SK-N-SH (cell line): ENCODE results near the gene CST6. TPM values are rescaled to one million over a fixed set of nuclear protein-coding genes. Genes with fewer than 3 reads are reported as not detected.

ENCODE experiments used
- CTCF ChIA-PET: fragments of 300-600, 350-600 bp; formaldehyde crosslinking; extraction: SDS; loops from one replicate; lab custom pipeline; 2021; lab: Yijun Ruan, JAX
- POLR2A ChIA-PET: fragments of 350-600 bp; sonication (Branson Sonifier 250); formaldehyde crosslinking; extraction: SDS; loops from one replicate; lab custom pipeline; 2020; ENCODE audit warnings: antibody characterized with exemption, inconsistent platforms; lab: Yijun Ruan, JAX
- DNase-seq: peaks from one replicate; pipeline ENCODE4 v3.0.0; 2012
- H2AFZ ChIP-seq: fragments of 200-600 bp; sonication (generic); 2 replicates; pipeline ENCODE4 v1.8.1; 2016; ENCODE audit warnings: antibody characterized with exemption, mild to moderate bottlenecking, low read depth
- H3F3A ChIP-seq: fragments of 200-600 bp; sonication (generic); replicated peaks from 2 replicates; pipeline ENCODE3; 2016; ENCODE audit warnings: antibody characterized with exemption, mild to moderate bottlenecking; ENCODE audit not compliant: insufficient read depth
- H3K27ac ChIP-seq, 2 experiments: fragments of 200-500 bp in 1 of 2; fragments of 200-600 bp in 1 of 2; sonication (Bioruptor generic) in 1 of 2; sonication (generic), shearing (Covaris generic) in 1 of 2; 2 replicates each; pipeline versions ENCODE4 v1.5.1 to v1.6.1; 2014 to 2016; ENCODE audit warnings: low read depth in 2 of 2, inconsistent platforms in 1 of 2, low read length in 1 of 2, mild to moderate bottlenecking in 1 of 2, mixed read lengths in 1 of 2
- H3K27me3 ChIP-seq: fragments of 200-600 bp; sonication (generic), shearing (Covaris generic); 2 replicates; pipeline ENCODE4 v1.6.1; 2016; ENCODE audit warnings: mixed run types; ENCODE audit not compliant: insufficient read depth
- H3K36me3 ChIP-seq, 2 experiments: fragments of 200-500 bp in 1 of 2; fragments of 200-600 bp in 1 of 2; sonication (Bioruptor generic) in 1 of 2; sonication (generic) in 1 of 2; replicated peaks in 1 of 2; 2 replicates each; pipeline versions ENCODE3 to v1.5.1; 2014 to 2016; ENCODE audit warnings: low read length in 1 of 2, mild to moderate bottlenecking in 1 of 2; ENCODE audit not compliant: insufficient read depth in 2 of 2, control insufficient read depth in 1 of 2
- H3K4me1 ChIP-seq, 2 experiments: fragments of 200-500 bp in 1 of 2; fragments of 200-600 bp in 1 of 2; sonication (Bioruptor generic) in 1 of 2; sonication (generic), shearing (Covaris generic) in 1 of 2; 2 replicates each; pipeline versions ENCODE4 v1.5.1 to v1.6.1; 2014 to 2016; ENCODE audit warnings: low read depth in 1 of 2, low read length in 1 of 2, mixed run types in 1 of 2; ENCODE audit not compliant: insufficient read depth in 2 of 2, control insufficient read depth in 1 of 2
- H3K4me2 ChIP-seq: fragments of 200-600 bp; sonication (generic), shearing (Covaris generic); 2 replicates; pipeline ENCODE4 v1.6.1; 2017; ENCODE audit warnings: mixed run types
- H3K4me3 ChIP-seq, 2 experiments: fragments of 200-500 bp in 1 of 2; fragments of 200-600 bp in 1 of 2; sonication (Bioruptor generic) in 1 of 2; sonication (generic), shearing (Covaris generic) in 1 of 2; 2 replicates each; pipeline versions ENCODE4 v1.5.1 to v1.8.1; 2014 to 2016; ENCODE audit warnings: low read depth in 2 of 2, inconsistent platforms in 1 of 2, low read length in 1 of 2, mild to moderate bottlenecking in 1 of 2, mixed read lengths in 1 of 2, moderate library complexity in 1 of 2
- H3K79me2 ChIP-seq: fragments of 200-600 bp; sonication (generic); 2 replicates; pipeline ENCODE4 v1.8.1; 2017; ENCODE audit warnings: mild to moderate bottlenecking; ENCODE audit not compliant: insufficient read depth
- H3K9ac ChIP-seq: fragments of 200-600 bp; sonication (generic); 2 replicates; pipeline ENCODE4 v1.6.1; 2017; ENCODE audit warnings: mixed run types
- H3K9me2 ChIP-seq: fragments of 200-600 bp; sonication (generic); 2 replicates; pipeline ENCODE4 v1.6.1; 2017; ENCODE audit warnings: mixed run types
- H3K9me3 ChIP-seq: fragments of 200-600 bp; sonication (generic); 2 replicates; pipeline ENCODE4 v1.6.1; 2017; ENCODE audit warnings: mixed run types, mild to moderate bottlenecking, moderate library complexity
- H4K20me1 ChIP-seq: fragments of 200-600 bp; sonication (generic); 2 replicates; pipeline ENCODE4 v1.6.1; 2017; ENCODE audit warnings: mild to moderate bottlenecking, mixed run types; ENCODE audit not compliant: insufficient read depth
- EZH2phosphoT487 ChIP-seq: fragments of 200-600 bp; sonication (generic); IDR thresholded peaks from 2 replicates; pipeline ENCODE4 v1.6.1; 2017; ENCODE audit warnings: low read depth, mixed run types, mild to moderate bottlenecking, antibody characterized with exemption, moderate library complexity, borderline replicate concordance
- FOSL2 ChIP-seq: IDR thresholded peaks from 2 replicates; pipeline ENCODE4 v1.4.0; 2012; ENCODE audit warnings: low read depth, mild to moderate bottlenecking, moderate library complexity, borderline replicate concordance
- FOXJ3 ChIP-seq: sonication (generic); formaldehyde crosslinking; IDR thresholded peaks from 2 replicates; pipeline ENCODE4 v1.5.1; 2020; ENCODE audit warnings: mild to moderate bottlenecking, missing genetic modification reagents
- GATA2 ChIP-seq: sonication (generic); formaldehyde crosslinking; IDR thresholded peaks from 2 replicates; pipeline ENCODE4 v1.5.0; 2020; ENCODE audit warnings: mild to moderate bottlenecking, missing genetic modification reagents
- IRF3 ChIP-seq: fragments of 150-350 bp; IDR thresholded peaks from 2 replicates; pipeline ENCODE4 v1.6.1; 2016; ENCODE audit warnings: mild to moderate bottlenecking, low read depth, low read length
- MEF2A ChIP-seq: IDR thresholded peaks from 2 replicates; pipeline ENCODE4 v1.4.0; 2012; ENCODE audit warnings: low read depth, borderline replicate concordance
- MXI1 ChIP-seq: IDR thresholded peaks from 2 replicates; pipeline ENCODE4 v1.6.1; 2012; ENCODE audit warnings: mild to moderate bottlenecking, low read depth, low read length, improper control_type of control experiment
- NFIC ChIP-seq: IDR thresholded peaks from 2 replicates; pipeline ENCODE4 v1.4.0; 2012; ENCODE audit warnings: borderline replicate concordance
- NRF1 ChIP-seq: IDR thresholded peaks from 2 replicates; pipeline ENCODE4 v1.6.1; 2012; ENCODE audit warnings: low read depth, mild to moderate bottlenecking, low read length
- POLR2AphosphoS5 ChIP-seq: IDR thresholded peaks from 2 replicates; pipeline ENCODE4 v1.6.1; 2012; ENCODE audit warnings: low read depth, low read length
- RXRA ChIP-seq: IDR thresholded peaks from 2 replicates; pipeline ENCODE4 v1.4.0; 2012; ENCODE audit warnings: low read depth, mild to moderate bottlenecking, borderline replicate concordance
- SIN3A ChIP-seq: IDR thresholded peaks from 2 replicates; pipeline ENCODE4 v1.6.1; 2012; ENCODE audit warnings: low read depth, mild to moderate bottlenecking, low read length, moderate library complexity, borderline replicate concordance
- SMC3 ChIP-seq: IDR thresholded peaks from 2 replicates; pipeline ENCODE4 v1.6.1; 2012; ENCODE audit warnings: low read depth, low read length, improper control_type of control experiment
- TCF12 ChIP-seq: IDR thresholded peaks from 2 replicates; pipeline ENCODE4 v1.4.0; 2012
- USF1 ChIP-seq: IDR thresholded peaks from 2 replicates; pipeline ENCODE4 v1.4.0; 2012; ENCODE audit warnings: low read depth, borderline replicate concordance
- WGBS: methylation state at CpG from one replicate; pipeline ENCODE4 v1.1.6; 2017; ENCODE audit warnings: low lambda C conversion rate; 5-methylcytosine and 5-hydroxymethylcytosine counted together
- polyA plus RNA-seq, 3 experiments: library from polyadenylated mRNA; depleted of rRNA; stranded (reverse); fragments of >200 nt; gene quantifications; 2 replicates each; pipeline ENCODE4 v1.2.3, GENCODE V29; 2012
- TF ChIP-seq, protein P1 (sequence below): fragments of 150-350 bp; IDR thresholded peaks from 2 replicates; pipeline ENCODE4 v1.6.1; 2017; ENCODE audit warnings: antibody characterized with exemption, low read length, low read depth, borderline replicate concordance
- TF ChIP-seq, protein P2 (sequence below): IDR thresholded peaks from 2 replicates; pipeline ENCODE4 v1.4.0; 2012; ENCODE audit warnings: low read depth
- TF ChIP-seq, protein P3 (sequence below): IDR thresholded peaks from 2 replicates; pipeline ENCODE4 v1.4.0; 2012; ENCODE audit warnings: low read depth, borderline replicate concordance

CST6 gene
- polyA plus RNA-seq, 1 of the 3 experiments (the other 2 are of a cell fraction) = 0.90 TPM

DNA sequence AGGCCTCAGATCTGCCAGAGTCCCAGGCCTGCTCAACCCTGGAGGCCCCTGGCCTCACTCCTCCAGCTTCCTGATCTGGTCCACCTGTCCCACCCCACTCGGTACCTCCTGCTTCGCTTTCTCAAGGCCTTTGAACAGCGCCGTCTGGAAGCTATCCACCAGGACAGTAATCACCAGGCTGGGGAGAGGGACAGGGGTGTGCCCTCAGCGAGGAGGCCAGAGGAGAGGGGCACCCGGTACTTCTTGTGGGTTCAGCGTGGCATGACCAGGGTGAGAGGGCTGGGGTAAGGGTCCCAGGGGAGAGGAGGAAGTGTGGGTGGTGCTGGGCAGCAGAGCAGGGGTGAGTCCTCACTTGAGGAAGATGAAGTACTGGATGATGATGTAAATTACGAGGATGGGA lies 8.4 kb downstream of the CST6 start:
- H3K4me1 ChIP-seq = peaks cover 12 to 37% of the 10 kb centered on the region in 2 experiments; a peak in 3 of 4 replicates
- peak overlapping the region; percentile 67; the same call in 1 of the 2 replicates for H3K4me2 ChIP-seq
- H3K9me3 ChIP-seq = no peaks in the 10 kb centered on the region
- no peak overlapping the region for H3K9ac ChIP-seq
- H3F3A ChIP-seq = peaks cover 18% of the 10 kb centered on the region
- 85% methylated on average over 8 of the region's 8 CpGs for WGBS
- CTCF ChIA-PET = interaction anchor here (0.5 to 1.2 kb wide), 4 partner anchors 32 to 427 kb away, joined by 3 to 5 read pairs (median 4); no protein-coding TSS in a partner anchor
- TF ChIP-seq NRF1 = no peak
- TF ChIP-seq, protein P1, sequence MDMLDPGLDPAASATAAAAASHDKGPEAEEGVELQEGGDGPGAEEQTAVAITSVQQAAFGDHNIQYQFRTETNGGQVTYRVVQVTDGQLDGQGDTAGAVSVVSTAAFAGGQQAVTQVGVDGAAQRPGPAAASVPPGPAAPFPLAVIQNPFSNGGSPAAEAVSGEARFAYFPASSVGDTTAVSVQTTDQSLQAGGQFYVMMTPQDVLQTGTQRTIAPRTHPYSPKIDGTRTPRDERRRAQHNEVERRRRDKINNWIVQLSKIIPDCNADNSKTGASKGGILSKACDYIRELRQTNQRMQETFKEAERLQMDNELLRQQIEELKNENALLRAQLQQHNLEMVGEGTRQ = no peak
- no peak for TF ChIP-seq SMC3
- TF ChIP-seq RXRA = no peak
- no peak for TF ChIP-seq NFIC
- no peak for TF ChIP-seq FOSL2
- TF ChIP-seq, all 33 proteins: peak for 0
- H3K36me3 ChIP-seq = no peaks in the 10 kb centered on the region
- POLR2A ChIA-PET = interaction anchor here (0.5 kb wide), 1 partner anchor 142 kb away, joined by 3 read pairs; no protein-coding TSS in a partner anchor
- H3K9me2 ChIP-seq = no peaks in the 10 kb centered on the region
- no peak for DNase-seq
- H4K20me1 ChIP-seq = no peaks in the 10 kb centered on the region
- no peak overlapping the region for H2AFZ ChIP-seq
- H3K27ac ChIP-seq = peak overlapping the region in 1 of 2 experiments; percentile 63; a peak in 2 of 4 replicates
- H3K4me3 ChIP-seq = no peak overlapping the region
- H3K27me3 ChIP-seq = no peaks in the 10 kb centered on the region
- peaks cover 38% of the 10 kb centered on the region; the same call in 1 of the 2 replicates for H3K79me2 ChIP-seq

DNA sequence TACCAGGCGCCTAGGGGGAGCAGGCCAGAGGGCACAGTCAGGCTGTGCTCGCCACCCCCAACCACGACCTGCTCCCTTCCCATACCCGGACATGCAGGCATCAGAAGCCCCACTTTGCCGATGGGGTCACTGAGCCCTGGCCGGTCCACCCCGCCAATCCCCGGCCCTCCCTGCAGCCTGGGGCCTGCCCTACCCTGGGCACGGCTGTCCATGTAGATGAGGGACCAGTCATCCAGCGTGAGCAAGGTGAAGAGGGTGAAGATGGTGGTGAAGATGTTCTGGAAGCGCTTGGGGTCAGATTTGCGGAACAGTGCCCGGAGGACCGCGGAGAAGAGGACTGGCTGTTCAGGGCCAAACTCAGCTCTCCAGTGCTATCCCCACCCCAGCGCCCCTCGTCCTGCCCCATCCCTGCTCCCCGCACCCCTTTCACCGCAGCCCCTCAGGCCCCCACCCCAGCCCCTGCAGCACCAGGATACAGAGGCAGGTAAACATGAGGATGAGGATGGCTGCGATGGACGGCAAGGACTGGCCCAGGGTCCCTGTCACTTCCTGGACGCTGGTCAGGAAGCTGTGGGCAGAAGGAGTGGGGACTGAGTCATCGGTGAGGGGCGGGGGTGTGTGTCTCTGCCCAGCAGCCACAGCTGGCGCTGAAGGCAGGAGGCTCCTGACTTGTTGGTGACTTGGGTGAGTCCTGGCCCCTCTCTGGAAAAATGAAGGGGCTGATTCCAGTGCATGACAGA lies 9.0 kb downstream of the CST6 start:
- Histone ChIP-seq H3K27me3 (no peaks in the 10 kb centered on the region), H4K20me1 (no peaks in the 10 kb centered on the region), H3F3A (peaks cover 12% of the 10 kb centered on the region), H3K4me3 (no peak overlapping the region), H2AFZ (no peak overlapping the region), H3K9me2 (no peaks in the 10 kb centered on the region), H3K36me3 (no peaks in the 10 kb centered on the region), H3K9ac (peak overlapping the region; percentile 25; the same call in 1 of the 2 replicates), H3K27ac (peak overlapping the region in 1 of 2 experiments; percentile 63; a peak in 2 of 4 replicates), H3K79me2 (peaks cover 38% of the 10 kb centered on the region; the same call in 1 of the 2 replicates), H3K4me1 (peaks cover 6 to 31% of the 10 kb centered on the region in 2 experiments; a peak in 3 of 4 replicates), H3K9me3 (no peaks in the 10 kb centered on the region), H3K4me2 (peak overlapping the region; percentile 67)
- WGBS = 69% methylated on average over 23 of the region's 25 CpGs
- ChIA-PET CTCF (interaction anchor here (0.5 to 1.8 kb wide), 5 partner anchors 17 to 262 kb away, joined by 3 to 8 read pairs (median 4); partner anchors contain the start of gene FIBP), POLR2A (no interaction called here)
- no peak for DNase-seq
- no peak for TF ChIP-seq FOXJ3 (CRISPR knock-in tag)
- TF ChIP-seq EZH2phosphoT487 = no peak
- peak; percentile 14; the same call in 1 of the 2 replicates for TF ChIP-seq POLR2AphosphoS5
- TF ChIP-seq GATA2 (CRISPR knock-in tag) = no peak
- no peak for TF ChIP-seq MEF2A
- TF ChIP-seq MXI1 = no peak
- no peak for TF ChIP-seq IRF3
- TF ChIP-seq, protein P2, sequence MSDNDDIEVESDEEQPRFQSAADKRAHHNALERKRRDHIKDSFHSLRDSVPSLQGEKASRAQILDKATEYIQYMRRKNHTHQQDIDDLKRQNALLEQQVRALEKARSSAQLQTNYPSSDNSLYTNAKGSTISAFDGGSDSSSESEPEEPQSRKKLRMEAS = peak; percentile 65; the same call in 1 of the 2 replicates
- TF ChIP-seq USF1 = no peak
- peak; percentile 70 for TF ChIP-seq TCF12
- TF ChIP-seq NFIC = peak; percentile 21; the same call in 1 of the 2 replicates
- TF ChIP-seq, protein P3, sequence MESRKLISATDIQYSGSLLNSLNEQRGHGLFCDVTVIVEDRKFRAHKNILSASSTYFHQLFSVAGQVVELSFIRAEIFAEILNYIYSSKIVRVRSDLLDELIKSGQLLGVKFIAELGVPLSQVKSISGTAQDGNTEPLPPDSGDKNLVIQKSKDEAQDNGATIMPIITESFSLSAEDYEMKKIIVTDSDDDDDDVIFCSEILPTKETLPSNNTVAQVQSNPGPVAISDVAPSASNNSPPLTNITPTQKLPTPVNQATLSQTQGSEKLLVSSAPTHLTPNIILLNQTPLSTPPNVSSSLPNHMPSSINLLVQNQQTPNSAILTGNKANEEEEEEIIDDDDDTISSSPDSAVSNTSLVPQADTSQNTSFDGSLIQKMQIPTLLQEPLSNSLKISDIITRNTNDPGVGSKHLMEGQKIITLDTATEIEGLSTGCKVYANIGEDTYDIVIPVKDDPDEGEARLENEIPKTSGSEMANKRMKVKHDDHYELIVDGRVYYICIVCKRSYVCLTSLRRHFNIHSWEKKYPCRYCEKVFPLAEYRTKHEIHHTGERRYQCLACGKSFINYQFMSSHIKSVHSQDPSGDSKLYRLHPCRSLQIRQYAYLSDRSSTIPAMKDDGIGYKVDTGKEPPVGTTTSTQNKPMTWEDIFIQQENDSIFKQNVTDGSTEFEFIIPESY = no peak
- no peak for TF ChIP-seq NRF1
- TF ChIP-seq SIN3A = peak; percentile 68; the same call in 1 of the 2 replicates
- TF ChIP-seq FOSL2 = peak; percentile 93
- no peak for TF ChIP-seq SMC3
